Measurements from ENCODE around the gene PRMT7.
A peak's percentile ranks its signal among the peaks of the same experiment; 100 is the strongest.

PRMT7 gene

GRCh38 chr16:68310774-68311511 lies at the start of gene PRMT7, which contains the start of gene SLC7A6OS:
TSS of gene PRMT7 (plus strand) at chr16:68311019. CDS start at chr16:68315980, 4,961 bp downstream.
TSS of gene SLC7A6OS (minus strand) at chr16:68310946. CDS start at chr16:68310926, 20 bp downstream.
- peak; percentile 86 for DNase-seq (ENCODE audit: low read depth)

DNA sequence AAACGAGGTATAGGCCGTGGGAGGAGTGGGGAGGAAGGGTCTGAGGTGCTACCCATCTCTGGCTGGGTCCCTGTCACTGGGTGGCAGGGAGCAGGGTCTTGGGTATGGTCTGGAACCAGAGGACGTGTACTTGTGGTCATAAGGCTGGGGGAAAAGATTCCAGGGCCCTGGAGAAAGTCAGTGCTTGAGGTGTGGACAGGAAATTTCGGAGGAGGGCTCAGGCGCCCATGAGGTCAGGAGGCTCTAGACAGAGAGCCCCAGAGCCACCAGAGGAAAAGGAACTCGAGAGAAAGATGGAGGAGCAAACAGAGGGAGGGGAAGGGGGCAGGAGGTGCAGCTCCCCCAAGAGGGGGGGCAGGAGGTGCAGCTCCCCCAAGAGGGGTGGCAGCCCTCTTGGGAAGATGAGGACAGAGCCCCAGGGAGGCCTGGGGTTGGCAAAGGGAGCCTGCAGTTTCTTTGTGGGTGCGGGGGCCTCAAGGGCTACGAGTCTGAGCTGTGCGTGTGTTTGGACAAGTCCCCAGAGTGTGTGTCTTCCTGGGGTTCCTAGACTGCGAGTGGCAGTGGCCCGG lies 47.2 kb upstream of the PRMT7 start:
- DNase-seq (ENCODE audit: low read depth), result no peak

DNA sequence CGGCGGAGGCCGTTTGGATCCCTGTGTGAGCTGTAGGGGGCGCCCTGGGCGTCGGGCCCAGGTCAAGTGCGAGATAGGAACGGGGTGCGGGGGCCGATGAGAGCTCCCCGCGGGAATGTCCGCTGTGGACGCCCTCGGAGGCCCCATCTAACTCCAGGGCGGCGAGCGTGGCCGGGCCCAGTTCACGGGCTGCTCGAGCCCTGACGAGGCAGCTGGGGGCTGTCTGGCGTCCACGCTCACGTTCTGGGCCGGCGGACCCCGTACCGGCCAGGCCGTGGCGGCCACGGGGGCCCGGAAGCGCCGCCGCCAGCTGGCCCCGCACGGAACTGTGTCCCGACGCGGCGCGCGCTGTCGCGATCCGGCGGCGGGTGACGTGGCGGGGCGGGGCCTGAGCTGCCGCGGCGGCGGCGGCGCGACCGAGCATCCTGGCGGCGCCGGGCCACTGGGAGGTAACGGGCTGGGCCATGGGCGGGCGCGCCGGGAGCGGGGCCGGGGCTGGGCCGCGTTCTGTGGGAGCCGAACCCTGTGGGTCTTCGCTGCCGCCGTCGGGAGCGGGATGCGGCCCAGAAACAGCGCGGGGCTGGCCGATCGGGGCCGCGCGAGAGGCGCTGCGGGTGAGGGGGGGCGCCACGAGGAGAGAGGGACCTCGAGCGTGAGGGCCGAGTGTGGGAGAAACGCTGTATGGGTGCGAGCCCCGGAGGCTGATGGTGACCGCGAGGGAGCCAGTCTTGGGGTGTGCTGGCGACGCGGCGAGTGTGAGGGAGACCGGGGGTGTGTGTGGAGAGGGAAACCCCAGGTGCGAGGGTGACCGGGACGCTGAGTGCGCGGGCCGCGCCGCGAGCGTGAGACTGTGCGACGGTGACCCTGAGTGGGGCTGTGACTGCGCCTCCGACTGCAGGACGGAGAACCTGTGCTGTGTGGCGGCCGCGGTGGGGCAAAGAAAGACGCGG lies 46.4 kb upstream of the PRMT7 start, which contains the start of gene SLC7A6:
SLC7A6 (plus strand) TSS at position 399 of the 950 bp plus-strand sequence. CDS start 10,201 bp downstream, outside the sequence.
- DNase-seq (ENCODE audit: low read depth), result peak; percentile 74

- DNase-seq (ENCODE audit: low read depth), result no peak
Measured at GRCh38 chr16:68265078-68265920, 45.5 kb upstream of the PRMT7 start.

DNA sequence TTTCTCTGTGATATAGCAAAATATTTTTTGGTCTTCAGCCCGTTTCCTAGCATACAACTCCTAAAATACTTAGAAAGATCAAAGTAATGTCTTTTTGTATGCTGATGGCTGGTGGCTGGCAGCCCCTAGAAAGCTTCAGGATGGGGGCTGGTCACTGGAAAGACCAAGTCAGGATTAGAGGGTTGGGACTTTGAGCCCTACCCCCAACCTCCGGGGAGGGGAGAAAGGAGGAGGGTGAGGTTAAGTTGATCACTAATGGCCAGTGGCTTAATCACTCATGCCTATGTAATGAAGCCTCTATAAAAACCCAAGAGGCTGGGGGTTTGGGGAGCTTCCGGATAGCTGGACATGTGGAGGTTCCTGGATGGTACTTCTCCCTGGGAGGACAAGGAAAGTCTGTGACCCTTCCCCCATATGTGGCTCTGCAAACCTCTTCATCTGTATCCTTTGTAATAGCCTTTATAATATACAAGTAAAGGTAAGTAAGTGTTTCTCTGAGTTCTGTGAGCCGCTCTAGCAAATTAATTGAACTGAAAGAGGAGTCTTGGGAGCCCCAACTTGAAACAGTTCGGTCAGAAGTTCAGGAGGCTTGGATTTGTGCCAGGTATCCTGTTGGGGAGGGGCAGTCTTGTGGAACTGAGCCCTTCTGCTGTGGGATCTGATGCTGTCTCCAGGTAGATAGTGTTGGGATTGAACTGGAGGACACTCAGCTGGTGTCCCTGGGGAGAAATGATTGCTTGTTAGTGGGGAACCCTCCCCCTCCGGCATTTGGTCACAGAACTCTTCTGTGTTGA lies 43.0 kb upstream of the PRMT7 start:
- DNase-seq (ENCODE audit: low read depth), result no peak

DNA sequence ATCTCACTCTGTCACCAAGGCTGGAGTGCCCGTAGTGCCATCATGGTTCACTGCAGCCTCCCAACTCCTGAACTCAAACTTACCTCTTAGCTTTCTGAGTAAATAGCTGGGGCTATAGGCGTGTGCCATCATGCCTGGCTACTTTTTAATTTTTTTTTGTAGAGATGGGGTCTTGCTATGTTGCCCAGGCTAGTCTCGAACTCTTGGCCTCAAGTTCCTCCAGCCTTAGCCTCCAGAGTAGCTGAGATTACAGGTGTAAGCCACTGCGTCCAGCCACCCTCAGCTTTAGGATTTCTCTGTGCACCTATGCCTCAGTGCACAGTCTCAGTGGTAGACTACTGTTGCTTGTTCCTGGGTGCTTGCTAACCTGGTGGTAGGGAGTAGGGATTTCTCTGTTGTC lies 41.0 kb upstream of the PRMT7 start:
- DNase-seq (ENCODE audit: low read depth), result no peak

GRCh38 chr16:68270353-68270752 lies 40.5 kb upstream of the PRMT7 start:
- DNase-seq (ENCODE audit: low read depth), result no peak

- DNase-seq (ENCODE audit: low read depth), result peak; percentile 52
Measured at GRCh38 chr16:68272507-68273209, 38.2 kb upstream of the PRMT7 start.

DNA sequence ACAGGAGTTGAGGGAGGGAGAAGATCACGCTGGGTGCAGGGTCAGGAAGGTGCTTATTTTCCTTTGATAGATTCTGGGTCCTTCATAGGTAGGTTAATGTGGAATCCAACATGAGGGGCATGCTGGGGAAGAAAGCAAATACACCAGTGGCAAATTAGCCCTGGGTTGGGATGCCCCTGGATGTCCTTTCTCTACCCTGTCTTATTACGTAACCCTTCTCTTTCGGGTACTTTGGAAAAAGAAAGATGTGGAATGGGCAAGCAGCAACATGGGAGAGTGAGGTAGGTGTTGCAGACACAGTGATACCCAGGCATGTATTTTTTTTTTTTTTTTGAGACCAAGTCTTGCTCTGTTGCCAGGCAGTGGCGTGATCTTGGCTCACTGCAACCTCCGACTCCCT lies 37.4 kb upstream of the PRMT7 start:
- no peak for DNase-seq (ENCODE audit: low read depth)

GRCh38 chr16:68273896-68274295 lies 36.9 kb upstream of the PRMT7 start:
- DNase-seq (ENCODE audit: low read depth), result no peak

DNA sequence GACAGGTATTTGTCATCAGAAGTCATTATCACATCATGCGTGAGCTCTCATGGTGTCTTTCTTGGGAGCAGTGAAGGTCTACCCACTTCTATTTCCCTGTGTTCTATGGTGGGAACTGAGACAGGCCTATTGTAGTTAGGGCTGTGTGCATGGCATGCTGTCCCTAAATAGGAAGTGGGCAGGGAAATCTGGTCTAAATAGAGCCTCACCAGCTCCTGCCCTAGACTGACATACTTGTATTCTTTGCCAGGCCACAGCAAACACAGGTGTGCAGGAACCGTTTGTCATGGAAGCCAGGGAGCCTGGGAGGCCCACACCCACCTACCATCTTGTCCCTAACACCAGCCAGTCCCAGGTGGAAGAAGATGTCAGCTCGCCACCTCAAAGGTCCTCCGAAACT lies 36.4 kb upstream of the PRMT7 start:
- DNase-seq (ENCODE audit: low read depth), result no peak

- no peak for DNase-seq (ENCODE audit: low read depth)
Measured at GRCh38 chr16:68275611-68276191, 35.1 kb upstream of the PRMT7 start.

GRCh38 chr16:68276223-68276622 lies 34.6 kb upstream of the PRMT7 start:
- DNase-seq (ENCODE audit: low read depth), result no peak

GRCh38 chr16:68279726-68280558 lies 30.9 kb upstream of the PRMT7 start:
- no peak for DNase-seq (ENCODE audit: low read depth)

- DNase-seq (ENCODE audit: low read depth), result no peak
Measured at GRCh38 chr16:68281368-68282063, 29.3 kb upstream of the PRMT7 start.

- no peak for DNase-seq (ENCODE audit: low read depth)
Measured at GRCh38 chr16:68282064-68282452, 28.8 kb upstream of the PRMT7 start.

- DNase-seq (ENCODE audit: low read depth), result no peak
Measured at GRCh38 chr16:68283346-68283745, 27.5 kb upstream of the PRMT7 start.

Measured in activated T-helper 1 cell treated with Interleukin-2 at 50 U/mL for 16 hours (primary cell).